Right renal cortex interstitium (tissue), 3 donors: ENCODE measurements around the gene WWP2. TPM values are rescaled to one million over a fixed set of nuclear protein-coding genes. Genes with fewer than 3 reads are reported as not detected.
"Not testable (repeated sequence)": the region's sequence is repeated elsewhere in the genome, so short reads cannot be mapped to it uniquely, and the experiment has no call there.

Source experiments
- DNase-seq, 3 donors: peaks; one replicate each; pipeline ENCODE4 v3.0.0-alpha.2; 2013; ENCODE audit warnings: low read depth in 3 of 3, low spot score in 2 of 3
- polyA plus RNA-seq, 3 donors: library from polyadenylated mRNA; unstranded; fragments of 120-200 nt; gene quantifications; one replicate each; pipeline ENCODE4 v1.2.1, GENCODE V29; 2013; ENCODE audit not compliant: insufficient read length in 3 of 3

WWP2 gene
- polyA plus RNA-seq, 3 donors = 38.5 to 42.0 (median 39.9) TPM

DNA sequence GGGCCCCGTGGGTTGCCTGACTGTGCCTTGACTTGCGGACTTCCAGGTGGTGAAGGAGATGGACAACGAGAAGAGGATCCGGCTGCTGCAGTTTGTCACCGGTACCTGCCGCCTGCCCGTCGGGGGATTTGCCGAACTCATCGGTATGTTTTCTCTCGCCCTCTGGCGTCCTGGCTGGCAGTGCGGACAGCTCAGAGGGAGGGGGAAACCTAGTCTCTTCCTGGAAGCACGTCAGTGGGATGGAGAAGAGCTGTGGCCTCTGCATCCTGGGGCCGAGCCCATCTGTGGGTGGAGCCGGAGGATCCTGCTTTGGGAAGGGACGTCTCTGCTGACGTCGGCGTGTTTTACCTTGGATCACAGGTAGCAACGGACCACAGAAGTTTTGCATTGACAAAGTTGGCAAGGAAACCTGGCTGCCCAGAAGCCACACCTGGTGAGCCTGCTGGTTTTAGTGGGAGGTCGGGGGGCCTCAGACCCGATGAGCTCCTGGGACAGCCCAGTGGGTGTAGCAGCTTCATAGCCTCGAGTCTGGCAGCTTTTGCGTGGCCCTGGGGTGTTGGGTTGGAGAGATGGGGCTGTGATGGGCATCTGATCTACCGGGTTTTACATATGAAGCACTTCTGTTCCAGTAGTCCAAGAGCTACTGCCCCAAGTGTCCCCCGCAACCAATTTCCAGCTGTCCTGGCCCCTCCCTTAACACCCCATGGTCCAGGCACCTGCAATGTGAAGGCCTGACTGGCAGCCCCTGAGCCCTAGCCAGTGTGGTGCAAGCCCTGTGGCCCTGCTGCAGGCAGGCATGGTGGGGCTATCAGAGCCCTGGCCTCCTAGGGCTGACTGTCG, 177.1 kb downstream of the WWP2 start:
- no peak for DNase-seq

DNA sequence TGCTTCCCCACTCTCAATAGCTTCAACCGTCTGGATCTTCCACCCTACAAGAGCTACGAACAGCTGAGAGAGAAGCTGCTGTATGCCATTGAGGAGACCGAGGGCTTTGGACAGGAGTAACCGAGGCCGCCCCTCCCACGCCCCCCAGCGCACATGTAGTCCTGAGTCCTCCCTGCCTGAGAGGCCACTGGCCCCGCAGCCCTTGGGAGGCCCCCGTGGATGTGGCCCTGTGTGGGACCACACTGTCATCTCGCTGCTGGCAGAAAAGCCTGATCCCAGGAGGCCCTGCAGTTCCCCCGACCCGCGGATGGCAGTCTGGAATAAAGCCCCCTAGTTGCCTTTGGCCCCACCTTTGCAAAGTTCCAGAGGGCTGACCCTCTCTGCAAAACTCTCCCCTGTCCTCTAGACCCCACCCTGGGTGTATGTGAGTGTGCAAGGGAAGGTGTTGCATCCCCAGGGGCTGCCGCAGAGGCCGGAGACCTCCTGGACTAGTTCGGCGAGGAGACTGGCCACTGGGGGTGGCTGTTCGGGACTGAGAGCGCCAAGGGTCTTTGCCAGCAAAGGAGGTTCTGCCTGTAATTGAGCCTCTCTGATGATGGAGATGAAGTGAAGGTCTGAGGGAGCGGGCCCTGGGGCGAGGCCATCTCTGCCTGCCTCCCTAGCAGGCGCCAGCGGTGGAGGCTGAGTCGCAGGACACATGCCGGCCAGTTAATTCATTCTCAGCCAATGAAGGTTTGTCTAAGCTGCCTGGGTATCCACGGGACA, 177.9 kb downstream of the WWP2 start:
- no peak for DNase-seq

DNA sequence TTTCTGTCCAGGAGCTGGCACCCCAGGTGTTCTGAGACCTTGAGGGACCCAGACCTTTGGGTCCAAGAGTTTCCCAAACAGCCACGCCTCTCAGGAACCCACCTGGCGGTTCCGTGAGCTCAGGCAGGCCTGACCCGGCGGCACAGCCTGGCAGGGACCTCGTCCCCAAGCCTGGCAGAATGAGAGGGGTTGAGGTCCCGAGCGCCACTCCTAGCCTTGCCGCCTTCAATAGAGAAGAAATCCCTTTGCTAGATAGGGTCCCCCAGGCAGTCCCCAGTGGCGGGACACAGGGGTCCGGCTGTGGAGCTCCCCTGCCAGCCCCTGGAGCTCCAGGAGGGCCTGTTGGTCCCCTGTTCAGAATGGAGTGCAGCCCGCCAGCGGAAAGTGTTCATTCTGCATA, 178.5 kb downstream of the WWP2 start:
- DNase-seq = no peak

DNA sequence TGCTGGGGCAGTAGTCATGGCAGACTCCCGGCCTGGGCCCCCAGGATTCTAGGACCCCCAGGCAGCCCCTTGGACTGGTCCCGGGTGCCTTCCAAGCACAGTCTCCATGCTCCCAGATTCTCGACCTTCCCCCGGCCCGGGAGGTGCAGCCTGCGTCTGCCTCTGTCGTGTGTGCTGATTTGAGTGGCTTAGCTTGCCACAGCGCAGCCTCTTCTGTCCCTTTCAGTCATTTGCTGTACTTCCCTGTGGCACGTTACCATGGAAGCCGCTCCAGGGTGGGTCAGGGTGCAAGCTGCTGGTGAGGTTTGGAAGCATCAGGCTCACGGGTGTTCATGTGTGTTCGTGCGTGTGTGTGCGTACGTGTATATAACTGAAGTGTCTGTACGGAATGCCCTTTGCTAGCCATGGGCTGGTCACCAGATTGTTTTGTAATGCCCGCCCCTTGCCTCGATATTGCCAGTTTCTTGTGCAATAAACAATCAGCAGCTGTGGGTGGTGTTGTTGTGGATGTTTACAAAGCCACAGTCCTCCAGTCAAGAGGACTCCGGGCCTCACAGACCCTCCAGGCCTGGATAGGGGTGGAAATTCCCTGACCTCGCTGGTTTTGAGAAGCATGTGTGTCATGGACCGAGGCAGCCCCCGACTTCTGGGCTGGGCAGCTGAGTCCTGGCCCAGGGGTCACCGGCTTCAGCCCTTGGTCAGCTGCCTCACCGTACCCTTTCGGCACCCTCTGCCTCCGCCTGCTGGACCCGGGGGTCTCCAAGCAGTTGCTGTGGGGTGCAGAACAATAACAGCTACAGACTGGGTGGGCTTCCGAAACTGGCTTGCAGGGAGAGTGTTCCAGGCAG, 179.3 kb downstream of the WWP2 start:
- DNase-seq = no peak

DNA sequence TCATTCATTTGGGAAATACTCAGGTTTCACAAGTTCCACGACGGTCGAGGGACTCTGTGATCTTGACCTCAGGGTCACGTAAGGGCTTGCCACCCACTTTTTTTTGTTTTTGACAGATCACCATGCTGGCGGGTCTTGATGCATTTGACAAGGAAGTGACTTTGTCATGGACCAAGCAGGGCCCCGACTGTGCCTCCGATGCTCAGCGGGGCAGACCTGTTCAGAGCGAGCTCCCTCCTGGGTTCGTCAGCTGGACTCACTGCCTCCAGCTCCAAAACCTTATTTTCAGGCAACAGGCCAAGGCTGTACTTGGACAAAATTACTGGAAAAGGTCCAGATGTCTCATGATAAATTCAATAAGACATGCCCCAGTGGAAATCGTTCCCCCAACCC, 180.0 kb downstream of the WWP2 start:
- no peak for DNase-seq

DNA sequence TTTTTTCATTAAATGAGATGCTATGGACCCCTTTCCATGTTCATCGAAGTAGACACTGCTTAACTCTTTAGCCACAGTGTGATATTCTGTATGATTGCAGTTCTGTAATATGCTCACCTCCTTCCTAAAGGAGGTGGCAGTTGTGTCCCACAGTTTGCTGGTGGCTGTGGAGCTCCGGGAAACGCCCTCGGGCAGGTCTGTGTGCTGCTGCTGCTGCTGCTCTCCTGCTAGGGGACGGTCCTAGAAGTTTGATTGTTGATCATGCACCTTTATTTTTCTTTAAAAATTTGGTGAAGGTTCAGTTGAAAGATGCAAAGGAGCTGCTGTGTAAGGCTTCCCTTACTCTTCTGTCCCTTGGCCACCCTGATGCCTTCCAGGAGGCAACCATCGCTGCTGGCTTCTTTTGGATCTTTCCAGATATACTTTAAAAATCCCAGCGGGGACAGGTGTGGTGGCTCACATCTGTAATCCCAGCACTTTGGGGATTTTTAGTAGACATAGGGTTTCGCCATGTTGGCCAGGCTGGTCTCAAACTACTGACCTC, 180.6 kb downstream of the WWP2 start:
- no peak for DNase-seq

DNA sequence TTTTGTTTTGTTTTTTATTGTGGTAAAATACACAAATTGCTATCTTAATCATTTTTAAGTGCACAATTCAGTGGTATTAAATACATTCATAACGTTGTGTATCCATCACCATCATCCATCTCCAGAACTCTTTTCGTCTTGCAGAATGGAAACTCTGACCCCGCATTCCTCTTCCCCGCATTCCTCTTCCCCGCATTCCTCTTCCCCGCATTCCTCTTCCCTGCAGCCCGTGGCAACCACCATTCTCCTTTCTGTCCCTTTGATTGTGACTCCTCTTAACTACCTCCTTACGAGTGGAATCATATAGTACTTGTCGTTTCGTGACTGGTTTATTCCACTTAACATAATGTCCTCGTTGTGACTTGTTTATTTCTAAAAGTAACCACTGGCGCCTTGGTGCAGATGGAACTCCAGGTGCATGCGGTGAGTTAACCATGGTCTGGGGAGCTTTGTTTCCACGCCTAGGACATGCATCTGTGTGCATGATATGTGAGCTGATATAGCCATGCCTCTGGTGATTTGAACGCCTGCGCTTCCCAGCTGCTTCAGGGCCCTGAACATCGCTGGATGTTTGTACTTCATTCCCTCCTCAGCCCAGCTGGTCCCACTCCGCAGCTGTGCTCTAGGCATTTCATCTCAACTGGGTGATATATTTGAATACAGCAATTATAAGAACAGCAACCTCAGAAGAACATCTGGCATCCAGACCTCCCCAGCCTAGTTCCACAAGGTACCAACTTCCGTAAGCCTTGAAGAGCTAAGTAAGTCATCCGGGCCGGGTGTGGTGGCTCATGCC, 181.3 kb downstream of the WWP2 start:
- DNase-seq = not testable (repeated sequence)

DNA sequence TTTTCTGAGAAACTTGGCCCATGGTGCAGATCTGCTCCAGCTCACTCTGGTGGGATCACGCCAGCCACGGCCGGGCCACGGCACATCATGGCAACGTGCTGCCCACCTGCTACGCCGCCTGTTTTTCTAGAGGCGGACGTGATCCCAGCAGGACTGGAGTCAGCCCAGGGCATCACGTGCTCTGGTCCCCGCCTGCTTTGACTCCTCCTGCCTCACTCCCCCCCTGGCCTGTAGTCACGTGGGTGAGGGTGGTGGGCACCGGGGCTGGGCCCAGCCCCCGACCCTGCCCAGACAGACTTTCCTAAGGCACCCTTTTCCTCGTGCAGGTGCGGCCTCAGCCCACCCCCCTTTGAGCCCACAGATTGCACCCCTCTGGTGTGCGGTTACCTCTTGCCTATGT, 188.3 kb downstream of the WWP2 start:
- DNase-seq = not testable (repeated sequence)

DNA sequence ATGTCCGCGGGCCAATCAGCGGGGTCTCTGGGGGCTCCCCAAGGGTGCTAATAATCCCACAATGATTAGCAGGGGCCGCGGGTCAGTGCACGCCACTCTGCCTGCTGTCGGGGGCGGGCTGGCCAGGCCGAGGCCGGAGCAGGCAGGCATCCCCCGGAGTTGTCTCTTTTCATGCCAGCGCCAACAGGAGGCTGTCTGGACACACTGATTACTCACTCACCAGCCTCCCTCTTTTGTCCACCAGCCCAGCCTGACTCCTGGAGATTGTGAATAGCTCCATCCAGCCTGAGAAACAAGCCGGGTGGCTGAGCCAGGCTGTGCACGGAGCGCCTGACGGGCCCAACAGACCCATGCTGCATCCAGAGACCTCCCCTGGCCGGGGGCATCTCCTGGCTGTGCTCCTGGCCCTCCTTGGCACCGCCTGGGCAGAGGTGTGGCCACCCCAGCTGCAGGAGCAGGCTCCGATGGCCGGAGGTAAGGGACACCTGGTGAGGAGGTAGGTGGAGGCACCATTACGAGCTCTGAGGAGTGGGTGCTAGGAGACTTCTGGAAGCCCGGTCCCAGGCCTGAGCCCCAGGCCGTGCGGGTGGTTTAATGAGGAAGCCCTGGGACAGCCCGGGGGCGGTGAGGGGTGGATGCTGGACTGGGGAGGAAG, 189.0 kb downstream of the WWP2 start, which contains the start of gene CLEC18A:
Gene CLEC18A, plus strand, starts transcription at position 318 of the 655 bp plus-strand sequence. Its CDS starts 33 bp downstream, at position 351.
- not testable (repeated sequence) for DNase-seq

DNA sequence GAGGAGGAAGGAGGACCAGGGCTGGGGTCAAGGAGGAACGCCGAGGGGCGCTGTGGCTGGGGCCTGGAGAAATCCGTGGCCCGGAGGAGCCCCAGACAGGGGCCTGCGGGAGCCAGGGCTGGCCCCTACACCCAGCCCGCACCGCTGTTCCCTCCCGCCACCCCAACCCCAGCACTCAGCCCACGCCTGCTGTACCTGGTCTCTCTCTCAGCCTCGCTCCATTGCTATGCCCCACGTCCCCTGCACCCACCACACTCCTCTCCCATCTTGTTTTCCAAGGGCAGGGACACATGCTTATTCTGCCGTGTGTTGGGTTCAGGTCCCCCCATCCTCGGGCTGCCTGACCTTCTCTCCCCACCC, 189.5 kb downstream of the WWP2 start:
- DNase-seq = not testable (repeated sequence)

DNA sequence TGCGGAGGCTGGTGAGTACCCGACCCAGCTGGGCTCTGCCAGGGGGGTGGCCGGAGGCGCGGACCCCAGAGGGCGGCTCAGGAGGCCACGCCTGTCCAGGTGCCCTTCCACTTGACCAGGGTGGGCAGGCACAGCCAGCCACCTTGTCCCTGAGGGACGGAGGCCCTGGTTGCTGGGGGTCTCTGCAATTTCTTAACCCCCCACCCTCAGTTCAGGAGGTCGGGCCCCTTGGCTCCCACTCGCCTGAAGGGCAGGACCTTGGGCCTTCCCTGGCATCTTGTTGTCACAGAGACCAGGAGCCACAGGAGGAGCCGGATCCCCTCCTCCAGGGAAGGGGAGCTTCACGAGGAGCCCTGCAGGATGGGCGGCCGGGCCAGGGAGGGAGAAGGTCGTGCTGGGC, 190.0 kb downstream of the WWP2 start:
- DNase-seq = not testable (repeated sequence)

DNA sequence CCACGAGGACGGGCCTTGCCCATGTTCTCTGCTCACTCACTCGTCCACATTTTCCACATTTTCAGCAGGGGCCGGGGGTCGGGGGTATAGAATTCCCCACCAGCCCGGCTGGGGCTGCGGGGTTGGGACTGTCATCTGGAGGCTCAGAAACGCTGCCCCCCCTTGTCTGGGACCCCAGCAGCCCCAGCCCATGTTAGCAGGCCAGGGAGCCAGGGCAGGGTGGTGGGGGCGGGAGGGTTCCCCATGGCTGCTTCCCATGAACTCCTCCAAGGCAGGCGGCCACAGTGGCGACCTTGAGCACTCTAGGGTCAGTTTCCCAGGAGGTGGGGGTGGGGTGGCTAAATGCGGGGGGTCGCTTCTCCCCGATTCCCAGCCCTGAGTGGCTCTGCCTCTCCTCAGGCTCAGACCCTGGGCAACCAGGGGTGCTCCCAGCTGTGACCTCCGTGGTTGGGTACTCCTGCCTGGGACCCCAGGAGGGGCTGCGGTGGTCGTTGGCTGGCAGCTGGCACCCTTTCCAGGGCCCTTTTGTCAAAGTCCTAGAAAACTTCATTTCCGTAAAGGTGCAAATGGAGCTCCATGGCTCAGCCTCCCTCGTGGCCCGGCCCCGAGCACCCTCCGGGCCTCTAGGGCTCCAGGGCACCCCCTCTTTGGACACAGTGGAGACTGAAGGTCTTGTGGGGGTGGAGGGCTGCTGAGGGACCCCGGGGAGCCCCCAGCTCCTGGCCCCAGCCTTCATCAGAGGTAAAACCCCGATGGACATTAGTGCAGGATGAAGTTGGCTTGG, 190.6 kb downstream of the WWP2 start:
- DNase-seq = not testable (repeated sequence)

DNA sequence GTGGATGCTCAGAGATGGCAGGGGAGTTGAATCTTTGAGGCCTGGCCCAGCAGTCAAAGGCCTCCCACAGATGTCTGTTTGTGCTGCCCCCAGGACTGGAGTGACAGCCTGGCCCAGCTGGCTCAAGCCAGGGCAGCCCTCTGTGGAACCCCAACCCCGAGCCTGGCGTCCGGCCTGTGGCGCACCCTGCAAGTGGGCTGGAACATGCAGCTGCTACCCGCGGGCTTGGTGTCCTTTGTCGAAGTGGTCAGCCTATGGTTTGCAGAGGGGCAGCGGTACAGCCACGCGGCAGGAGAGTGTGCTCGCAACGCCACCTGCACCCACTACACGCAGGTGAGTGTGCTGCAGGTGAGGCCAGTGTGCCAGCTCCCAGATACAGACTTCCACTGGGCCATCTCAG, 192.1 kb downstream of the WWP2 start:
- not testable (repeated sequence) for DNase-seq

DNA sequence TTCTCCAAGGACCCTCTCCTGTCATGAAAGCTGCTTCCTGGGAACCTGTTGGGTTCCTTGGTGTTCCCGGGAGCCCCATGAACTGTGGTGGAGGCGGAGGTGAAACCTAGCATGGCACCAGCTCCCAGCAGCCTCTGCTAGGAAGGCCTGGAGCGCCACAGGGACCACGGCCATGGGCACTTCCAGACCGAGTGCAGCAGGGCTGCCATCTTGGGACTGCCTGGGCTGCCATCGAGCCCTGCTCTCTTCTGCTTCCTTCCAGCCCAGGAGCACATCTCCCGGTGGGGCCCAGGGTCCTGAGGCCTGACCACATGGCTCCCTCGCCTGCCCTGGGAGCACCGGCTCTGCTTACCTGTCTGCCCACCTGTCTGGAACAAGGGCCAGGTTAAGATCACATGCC, 201.2 kb downstream of the WWP2 start:
- DNase-seq = not testable (repeated sequence)

DNA sequence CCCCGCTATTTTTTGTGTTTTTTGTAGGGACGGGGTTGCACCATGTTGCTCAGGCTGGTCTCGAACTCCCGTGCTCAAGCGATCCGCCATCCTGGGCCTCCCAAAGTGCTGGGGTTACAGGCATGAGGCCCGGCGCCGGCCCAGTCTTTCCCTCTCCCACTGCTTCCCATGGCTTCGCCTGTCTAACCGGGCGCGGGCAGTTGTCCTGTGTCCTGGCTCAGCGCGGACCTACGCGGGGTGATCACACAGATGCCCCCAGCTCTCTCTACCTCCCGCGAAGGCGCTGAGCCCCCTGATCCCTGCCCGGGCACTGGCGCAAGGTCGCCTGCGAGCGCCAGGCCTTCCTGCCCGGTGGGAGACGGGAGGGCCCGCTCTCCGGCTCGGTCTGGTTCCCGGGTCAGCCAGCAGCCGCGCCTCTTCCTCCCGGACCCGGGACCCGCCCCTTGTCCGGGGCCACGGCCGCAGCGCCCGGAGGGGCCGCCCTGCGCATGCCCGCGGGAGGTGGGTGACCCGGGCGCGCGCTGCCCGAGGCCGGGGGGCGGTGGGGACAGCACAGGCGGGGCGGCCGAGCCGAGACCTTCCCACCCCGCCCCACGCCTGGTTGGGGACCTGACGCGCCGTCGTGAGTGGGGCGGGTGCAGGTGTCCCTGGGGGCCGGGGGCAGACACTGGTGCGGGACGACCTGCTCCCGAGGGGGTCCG, 203.0 kb downstream of the WWP2 start:
- DNase-seq = not testable (repeated sequence)

DNA sequence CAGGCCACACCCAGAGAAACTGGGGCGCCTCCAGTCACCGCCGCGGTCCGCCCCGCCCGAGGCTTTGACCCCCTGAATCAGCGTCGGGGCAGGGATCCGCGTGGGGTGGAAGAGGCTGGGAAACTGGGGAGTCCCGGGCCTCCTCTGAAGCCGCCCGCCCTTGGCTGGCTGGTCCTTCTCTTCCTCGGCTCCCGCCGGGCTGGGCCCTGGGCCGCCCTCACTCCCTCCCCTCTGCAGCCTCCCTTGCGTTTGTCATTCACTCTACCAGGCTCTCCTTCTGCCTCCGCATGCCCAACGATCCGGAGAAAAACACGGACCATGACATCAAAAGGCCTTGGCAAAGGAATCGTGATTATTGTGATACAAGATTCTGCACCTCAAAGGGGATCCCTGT, 203.5 kb downstream of the WWP2 start:
- DNase-seq = not testable (repeated sequence)

DNA sequence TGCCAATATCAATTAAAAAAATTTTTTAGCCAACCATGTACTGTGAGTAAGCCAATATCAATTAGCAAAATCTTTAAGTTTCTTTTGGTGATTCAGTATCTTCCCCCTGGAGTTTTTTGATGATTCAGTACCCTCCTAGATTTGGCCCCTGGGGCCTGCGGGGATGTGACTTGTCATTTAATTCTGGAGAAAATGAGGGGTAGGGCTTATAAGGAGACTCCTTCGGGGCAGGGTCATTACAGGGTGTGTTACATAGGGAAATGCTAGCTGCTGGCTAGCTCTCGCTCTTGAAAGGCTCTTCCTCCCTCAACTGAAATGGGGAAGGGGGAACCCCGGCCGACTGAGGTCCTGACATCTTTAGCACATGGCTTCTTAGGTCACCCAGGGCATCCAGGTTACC, 205.6 kb downstream of the WWP2 start:
- DNase-seq = not testable (repeated sequence)

DNA sequence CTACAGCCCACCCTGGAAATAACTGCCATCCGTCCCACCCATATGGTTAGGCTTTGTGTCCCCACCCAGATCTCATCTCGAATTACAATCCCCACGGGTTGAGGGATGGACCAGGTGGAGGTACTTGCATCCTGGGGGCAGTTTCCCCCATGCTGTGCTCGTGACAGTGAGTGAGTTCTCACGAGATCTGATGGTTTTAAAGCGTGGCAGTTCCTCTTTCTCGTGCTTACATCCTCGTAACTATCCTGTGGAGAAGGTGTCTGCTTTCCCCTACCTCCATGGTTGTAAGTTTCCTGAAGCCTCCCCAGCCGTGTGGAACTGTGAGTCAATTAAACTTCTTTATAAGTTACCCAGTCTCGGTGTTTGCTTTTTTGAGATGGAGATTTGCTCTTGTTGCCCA, 206.0 kb downstream of the WWP2 start:
- DNase-seq = not testable (repeated sequence)
